Measurements from ENCODE around the gene PAPPA. TPM values are rescaled to one million over a fixed set of nuclear protein-coding genes. Genes with fewer than 3 reads are reported as not detected.
A peak's percentile ranks its signal among the peaks of the same experiment; 100 is the strongest.

PAPPA gene
- total and polyA plus RNA-seq, 9 of the 15 experiments (the other 6 are each of a cell fraction or from before 2014, with no cell fraction given) = 0.06 to 0.18 (median 0.11) TPM

- Histone ChIP-seq H3K4me1 (replicated peaks in 1 of 2; ENCODE audit: control insufficient read depth in 2 of 2, insufficient read depth in 2 of 2, low read length in 2 of 2) (no peaks in the 10 kb centered on the region; a peak in 1 of 5 replicates), H4K20me1 (replicated peaks; ENCODE audit: control insufficient read depth, insufficient read depth, low read length) (no peaks in the 10 kb centered on the region), H3K4me2 (ENCODE audit: insufficient read depth, low read length) (no peak overlapping the region), H2AFZ (ENCODE audit: low read depth, low read length) (no peak overlapping the region), H3K9me3 (replicated peaks; ENCODE audit: control insufficient read depth, insufficient read depth, low read depth, low read length) (no peaks in the 10 kb centered on the region), H3K79me2 (ENCODE audit: control insufficient read depth, insufficient read depth, low read length) (no peaks in the 10 kb centered on the region), H3K27ac (ENCODE audit: extremely low read depth, low read depth, low read length) (no peak overlapping the region), H3K9ac (ENCODE audit: insufficient read depth in 1 of 2, low read depth in 2 of 2, low read length in 2 of 2) (no peak overlapping the region), H3K36me3 (ENCODE audit: control insufficient read depth, insufficient read depth, low read length) (no peaks in the 10 kb centered on the region), H3K27me3 (ENCODE audit: control insufficient read depth in 2 of 2, insufficient read depth in 2 of 2, low read length in 2 of 2) (no peaks in the 10 kb centered on the region; a peak in 1 of 5 replicates), H3K9me1 (ENCODE audit: control insufficient read depth, insufficient read depth, low read length) (no peaks in the 10 kb centered on the region), H3K4me3 (no peak overlapping the region)
- CTCF ChIA-PET (ENCODE audit: low intra/inter-chr PET ratio) = no interaction called here
- no peak for FAIRE-seq
- no peak for ATAC-seq
- POLR2A ChIA-PET = interaction anchor here (0.7 to 1.3 kb wide), 4 partner anchors 10 to 81 kb away, joined by 3 to 4 read pairs (median 3); no protein-coding TSS in a partner anchor
- intact Hi-C loops (cut with micrococcal nuclease) (no loop called here), in situ Hi-C loops (cut with MboI) (no loop called here)
- TF ChIP-seq FOSL1 (tag; conservative IDR thresholded peaks at IDR 0.05) (0 out of 2 replicates have a peak, but pooled peaks have one; percentile 25), ZNF778 (CRISPR knock-in tag; IDR thresholded peaks at IDR 0.05) (no peak)
- BruUV-seq (replicated peaks) = no TSS peak
- DNase-seq (ENCODE audit: extremely low read depth in 1 of 4, low spot score in 3 of 4) = no peak
Observed at GRCh38 chr9:116193636-116194035, 40.0 kb downstream of the PAPPA start.

DNA sequence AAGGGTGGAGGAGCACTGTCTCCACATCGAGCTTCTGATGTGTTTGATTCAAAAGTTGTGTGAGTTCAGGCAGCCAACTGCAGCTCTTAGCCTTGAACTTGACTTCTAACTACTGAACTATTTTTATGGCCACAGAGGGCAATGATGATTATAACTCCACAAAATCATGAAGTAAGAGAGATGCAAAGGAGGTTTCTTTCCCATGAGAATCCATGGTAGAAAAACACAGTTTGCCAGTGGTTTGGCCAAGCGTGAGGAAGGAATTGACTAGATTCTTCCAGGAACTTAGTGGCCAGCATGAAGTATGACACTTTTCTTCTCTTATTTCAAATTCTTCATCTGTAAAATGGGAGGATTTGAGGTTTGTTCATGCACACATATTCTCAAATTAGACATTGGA, 43.2 kb downstream of the PAPPA start:
- H3K27me3 ChIP-seq (ENCODE audit: control insufficient read depth in 2 of 2, insufficient read depth in 2 of 2, low read length in 2 of 2) = peaks cover 2 to 3% of the 10 kb centered on the region in 2 experiments; a peak in 2 of 5 replicates
- DNase-seq (ENCODE audit: extremely low read depth in 1 of 4, low spot score in 3 of 4) (no peak), ATAC-seq (no peak), FAIRE-seq (no peak)
- no peaks in the 10 kb centered on the region for H3K4me1 ChIP-seq (replicated peaks in 1 of 2; ENCODE audit: control insufficient read depth in 2 of 2, insufficient read depth in 2 of 2, low read length in 2 of 2)
- in situ Hi-C loops (cut with MboI) = no loop called here
- H3K27ac ChIP-seq (ENCODE audit: extremely low read depth, low read depth, low read length) = no peak overlapping the region
- H3K9ac ChIP-seq (ENCODE audit: insufficient read depth in 1 of 2, low read depth in 2 of 2, low read length in 2 of 2) = no peak overlapping the region
- no peak overlapping the region for H2AFZ ChIP-seq (ENCODE audit: low read depth, low read length)
- H3K9me1 ChIP-seq (ENCODE audit: control insufficient read depth, insufficient read depth, low read length) = no peaks in the 10 kb centered on the region
- H3K36me3 ChIP-seq (ENCODE audit: control insufficient read depth, insufficient read depth, low read length) = no peaks in the 10 kb centered on the region
- no peaks in the 10 kb centered on the region for H3K79me2 ChIP-seq (ENCODE audit: control insufficient read depth, insufficient read depth, low read length)
- ChIA-PET POLR2A (no interaction called here), CTCF (ENCODE audit: low intra/inter-chr PET ratio) (no interaction called here)
- TF ChIP-seq SMARCC2 (IDR thresholded peaks at IDR 0.05; ENCODE audit: low read depth) (no peak), MAFF (IDR thresholded peaks at IDR 0.05; ENCODE audit: low read length) (no peak), ZKSCAN1 (IDR thresholded peaks at IDR 0.05; ENCODE audit: low read depth, low read length) (no peak), GABPA (tag; conservative IDR thresholded peaks at IDR 0.05; ENCODE audit: low read depth) (no peak), BCL6 (CRISPR knock-in tag; IDR thresholded peaks at IDR 0.05) (no peak), FOS (IDR thresholded peaks at IDR 0.05; ENCODE audit: extremely low read depth, insufficient read length) (no peak)
- TF ChIP-seq, protein P1, sequence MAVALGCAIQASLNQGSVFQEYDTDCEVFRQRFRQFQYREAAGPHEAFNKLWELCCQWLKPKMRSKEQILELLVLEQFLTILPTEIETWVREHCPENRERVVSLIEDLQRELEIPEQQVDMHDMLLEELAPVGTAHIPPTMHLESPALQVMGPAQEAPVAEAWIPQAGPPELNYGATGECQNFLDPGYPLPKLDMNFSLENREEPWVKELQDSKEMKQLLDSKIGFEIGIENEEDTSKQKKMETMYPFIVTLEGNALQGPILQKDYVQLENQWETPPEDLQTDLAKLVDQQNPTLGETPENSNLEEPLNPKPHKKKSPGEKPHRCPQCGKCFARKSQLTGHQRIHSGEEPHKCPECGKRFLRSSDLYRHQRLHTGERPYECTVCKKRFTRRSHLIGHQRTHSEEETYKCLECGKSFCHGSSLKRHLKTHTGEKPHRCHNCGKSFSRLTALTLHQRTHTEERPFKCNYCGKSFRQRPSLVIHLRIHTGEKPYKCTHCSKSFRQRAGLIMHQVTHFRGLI (CRISPR knock-in tag; IDR thresholded peaks at IDR 0.05) = no peak
- BruUV-seq (replicated peaks) = no TSS peak
- intact Hi-C loops (cut with micrococcal nuclease) = no loop called here
- H3K4me3 ChIP-seq = no peak overlapping the region
- WGBS (ENCODE audit: insufficient coverage, low coverage, missing lambda C conversion rate) = 0% methylated on average over 2 of the region's 2 CpGs
- no peaks in the 10 kb centered on the region for H4K20me1 ChIP-seq (replicated peaks; ENCODE audit: control insufficient read depth, insufficient read depth, low read length)
- H3K9me3 ChIP-seq (replicated peaks; ENCODE audit: control insufficient read depth, insufficient read depth, low read depth, low read length) = no peaks in the 10 kb centered on the region
- H3K4me2 ChIP-seq (ENCODE audit: insufficient read depth, low read length) = no peak overlapping the region
